Kidney (tissue), 14 donors: ENCODE results near the gene MPC2. TPM values are rescaled to one million over a fixed set of nuclear protein-coding genes. Genes with fewer than 3 reads are reported as not detected.

Experiments used
- DNase-seq, 5 donors: peaks; one replicate each; pipeline ENCODE4 v3.0.0-alpha.2; 2013 to 2020
- FAIRE-seq: peaks from 2 replicates; lab custom pipeline; 2012; peaks lifted over from hg19 to GRCh38; lab: Jason Lieb, UNC
- H3K27ac ChIP-seq, 2 donors: one replicate each; pipeline ENCODE4 v1.7.0; 2013; ENCODE audit warnings: low read depth in 2 of 2, low read length in 2 of 2, inconsistent platforms in 1 of 2
- H3K27me3 ChIP-seq: one replicate; pipeline ENCODE4 v1.7.1; 2013; ENCODE audit warnings: low read length, inconsistent platforms; ENCODE audit not compliant: control insufficient read depth, insufficient read depth
- H3K36me3 ChIP-seq, 3 donors: one replicate each; pipeline versions ENCODE4 v1.7.0 to v1.7.1; 2013; ENCODE audit warnings: low read length in 3 of 3, control low read depth in 1 of 3, inconsistent platforms in 1 of 3; ENCODE audit not compliant: insufficient read depth in 3 of 3, control insufficient read depth in 2 of 3
- H3K4me1 ChIP-seq, 3 donors: one replicate each; pipeline versions ENCODE4 v1.7.0 to v1.7.1; 2013; ENCODE audit warnings: low read length in 3 of 3, inconsistent platforms in 1 of 3, low read depth in 1 of 3; ENCODE audit not compliant: control insufficient read depth in 2 of 3, insufficient read depth in 2 of 3
- H3K4me3 ChIP-seq, 3 donors: one replicate each; pipeline versions ENCODE4 v1.7.0 to v1.8.1; 2013; ENCODE audit warnings: low read length in 3 of 3, control low read depth in 1 of 3, inconsistent platforms in 1 of 3
- H3K9ac ChIP-seq, 3 donors: one replicate each; pipeline versions ENCODE4 v1.7.0 to v1.7.1; 2013; ENCODE audit warnings: low read length in 3 of 3, control low read depth in 1 of 3, inconsistent platforms in 1 of 3
- H3K9me3 ChIP-seq, 3 donors: one replicate each; pipeline versions ENCODE4 v1.7.0 to v1.7.1; 2013; ENCODE audit warnings: low read length in 3 of 3, control low read depth in 1 of 3, inconsistent platforms in 1 of 3; ENCODE audit not compliant: control insufficient read depth in 2 of 3, insufficient read depth in 1 of 3
- intact Hi-C: fragments of 100-400 bp; cut with DNase I; formaldehyde crosslinking; loops from one replicate; pipeline ENCODE4 v1.11.1; 2022
- polyA plus RNA-seq: library from polyadenylated mRNA; stranded (reverse); fragments of 350-450 nt; fragmentation: Illumina TruSeq; extraction: RNeasy Lipid Tissue Mini Kit (QIAGEN cat#74804); gene quantifications from one replicate; pipeline ENCODE4 v1.2.3, GENCODE V29; 2014; ENCODE audit warnings: low read depth, low replicate concordance; ENCODE audit not compliant: insufficient read depth
- total RNA-seq: library from RNA; stranded (reverse); fragmentation: NEBNext Ultra II Directional; extraction: Animal tissue kit (Norgen Biotek cat#: 25700); gene quantifications from one replicate; pipeline ENCODE4 v1.2.1, GENCODE V29; 2021
- TF ChIP-seq, protein P1 (sequence below): IDR thresholded peaks from 3 replicates; pipeline ENCODE4 v1.5.1; 2012; ENCODE audit warnings: mild to moderate bottlenecking, moderate library complexity, borderline replicate concordance; ENCODE audit not compliant: insufficient read depth; ENCODE audit errors: extremely low read depth
- donor health status: control.
- donor health status: control.
- donor health status: control.
- donor health status: control.
- donor health status: control.
- donor health status: DM: yes; HTN: yes; CAD: no.
- donor health status: Normal renal cell carcinoma (clear cell type).

Gene MPC2
- total and polyA plus RNA-seq, 2 donors from 2014 or later: 127 to 445 TPM

GRCh38 chr1:167974698-167975097 is 37.8 kb upstream of the MPC2 start:
- TF ChIP-seq, protein P1, sequence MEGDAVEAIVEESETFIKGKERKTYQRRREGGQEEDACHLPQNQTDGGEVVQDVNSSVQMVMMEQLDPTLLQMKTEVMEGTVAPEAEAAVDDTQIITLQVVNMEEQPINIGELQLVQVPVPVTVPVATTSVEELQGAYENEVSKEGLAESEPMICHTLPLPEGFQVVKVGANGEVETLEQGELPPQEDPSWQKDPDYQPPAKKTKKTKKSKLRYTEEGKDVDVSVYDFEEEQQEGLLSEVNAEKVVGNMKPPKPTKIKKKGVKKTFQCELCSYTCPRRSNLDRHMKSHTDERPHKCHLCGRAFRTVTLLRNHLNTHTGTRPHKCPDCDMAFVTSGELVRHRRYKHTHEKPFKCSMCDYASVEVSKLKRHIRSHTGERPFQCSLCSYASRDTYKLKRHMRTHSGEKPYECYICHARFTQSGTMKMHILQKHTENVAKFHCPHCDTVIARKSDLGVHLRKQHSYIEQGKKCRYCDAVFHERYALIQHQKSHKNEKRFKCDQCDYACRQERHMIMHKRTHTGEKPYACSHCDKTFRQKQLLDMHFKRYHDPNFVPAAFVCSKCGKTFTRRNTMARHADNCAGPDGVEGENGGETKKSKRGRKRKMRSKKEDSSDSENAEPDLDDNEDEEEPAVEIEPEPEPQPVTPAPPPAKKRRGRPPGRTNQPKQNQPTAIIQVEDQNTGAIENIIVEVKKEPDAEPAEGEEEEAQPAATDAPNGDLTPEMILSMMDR: no peak
- no peak overlapping the region for H3K27ac ChIP-seq
- H3K4me1 ChIP-seq: no peaks in the 10 kb centered on the region

GRCh38 chr1:167973832-167974231 is 37.0 kb upstream of the MPC2 start:
- peaks cover 3 to 10% (median 3%) of the 10 kb centered on the region in 3 donors for H3K36me3 ChIP-seq
- H3K9me3 ChIP-seq: no peaks in the 10 kb centered on the region
- FAIRE-seq (no peak), DNase-seq (no peak)
- intact Hi-C loops: no loop called here
- no peaks in the 10 kb centered on the region for H3K27me3 ChIP-seq
- TF ChIP-seq, protein P1: no peak
- H3K9ac ChIP-seq: no peak overlapping the region
- H3K27ac ChIP-seq: no peak overlapping the region
- no peak overlapping the region for H3K4me3 ChIP-seq
- H3K4me1 ChIP-seq: no peaks in the 10 kb centered on the region

More at GRCh38 chr1:167974698-167975097, 37.8 kb upstream of the MPC2 start:
- DNase-seq (no peak), FAIRE-seq (no peak)
- H3K36me3 ChIP-seq: peaks cover 3 to 10% (median 3%) of the 10 kb centered on the region in 3 donors
- intact Hi-C loops: no loop called here
- H3K9ac ChIP-seq: no peak overlapping the region
- no peak overlapping the region for H3K4me3 ChIP-seq
- H3K9me3 ChIP-seq: no peaks in the 10 kb centered on the region
- H3K27me3 ChIP-seq: no peaks in the 10 kb centered on the region

GRCh38 chr1:167968569-167968968 is 31.7 kb upstream of the MPC2 start:
- Histone ChIP-seq H3K36me3 (peaks cover 0 to 5% (median 0%) of the 10 kb centered on the region in 3 donors), H3K9ac (no peak overlapping the region), H3K4me3 (no peak overlapping the region), H3K4me1 (no peaks in the 10 kb centered on the region), H3K27ac (no peak overlapping the region), H3K27me3 (no peaks in the 10 kb centered on the region), H3K9me3 (no peaks in the 10 kb centered on the region)
- intact Hi-C loops: no loop called here
- TF ChIP-seq, protein P1: no peak
- DNase-seq (no peak), FAIRE-seq (no peak)

DNA sequence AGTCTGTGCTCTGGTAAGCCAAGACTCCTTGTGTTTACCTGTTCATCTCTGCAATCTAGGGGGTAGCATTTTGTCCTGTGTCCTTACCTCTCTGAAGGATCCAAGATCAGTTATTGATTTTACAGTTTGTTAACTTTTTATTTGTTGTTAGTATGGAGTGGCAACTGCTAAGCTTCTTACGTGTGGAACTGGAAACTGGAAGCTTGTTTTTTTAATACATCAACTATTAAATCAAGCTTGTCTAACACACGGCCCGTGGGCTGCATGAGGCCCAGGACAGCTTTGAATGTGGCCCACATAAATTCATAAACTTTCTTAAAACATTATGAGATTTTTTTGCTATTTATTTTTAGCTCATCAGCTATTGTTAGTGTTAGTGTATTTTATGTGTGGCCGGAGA is 29.2 kb upstream of the MPC2 start:
- Histone ChIP-seq H3K4me1 (no peaks in the 10 kb centered on the region), H3K9me3 (no peaks in the 10 kb centered on the region), H3K27ac (no peak overlapping the region), H3K27me3 (no peaks in the 10 kb centered on the region), H3K9ac (no peak overlapping the region), H3K36me3 (peaks cover 0 to 5% (median 0%) of the 10 kb centered on the region in 3 donors), H3K4me3 (no peak overlapping the region)
- TF ChIP-seq, protein P1: no peak
- FAIRE-seq (no peak), DNase-seq (peak in 2 of 5 donors; percentile 12 to 22)
- intact Hi-C loops: no loop called here
